Head of caudate nucleus (tissue), 42 donors: Measurements from ENCODE around the gene PCDHGA5.
"Not testable (repeated sequence)": the region's sequence is repeated elsewhere in the genome, so short reads cannot be mapped to it uniquely, and the experiment has no call there.

Experiments used
- DNase-seq, 42 donors: peaks; one replicate each; pipeline versions ENCODE4 v3.0.0 to v3.0.0-alpha.2; 2020 to 2021; ENCODE audit warnings: mixed read lengths in 7 of 42
- intact Hi-C: fragments of 100-400 bp; cut with DNase I; formaldehyde crosslinking; loops from one replicate; pipeline ENCODE4 v1.15.0; 2022

The PCDHGA5 gene

DNA sequence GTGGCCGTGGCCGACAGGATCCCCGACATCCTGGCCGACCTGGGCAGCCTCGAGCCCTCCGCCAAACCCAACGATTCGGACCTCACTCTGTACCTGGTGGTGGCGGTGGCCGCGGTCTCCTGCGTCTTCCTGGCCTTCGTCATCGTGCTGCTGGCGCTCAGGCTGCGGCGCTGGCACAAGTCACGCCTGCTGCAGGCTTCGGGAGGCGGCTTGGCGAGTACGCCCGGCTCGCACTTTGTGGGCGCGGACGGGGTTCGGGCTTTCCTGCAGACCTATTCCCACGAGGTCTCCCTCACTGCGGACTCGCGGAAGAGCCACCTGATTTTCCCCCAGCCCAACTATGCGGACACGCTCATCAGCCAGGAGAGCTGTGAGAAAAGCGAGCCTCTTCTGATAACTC lies 17.9 kb upstream of the PCDHGA5 start:
- intact Hi-C loops, DNase-seq: not testable (repeated sequence)

DNA sequence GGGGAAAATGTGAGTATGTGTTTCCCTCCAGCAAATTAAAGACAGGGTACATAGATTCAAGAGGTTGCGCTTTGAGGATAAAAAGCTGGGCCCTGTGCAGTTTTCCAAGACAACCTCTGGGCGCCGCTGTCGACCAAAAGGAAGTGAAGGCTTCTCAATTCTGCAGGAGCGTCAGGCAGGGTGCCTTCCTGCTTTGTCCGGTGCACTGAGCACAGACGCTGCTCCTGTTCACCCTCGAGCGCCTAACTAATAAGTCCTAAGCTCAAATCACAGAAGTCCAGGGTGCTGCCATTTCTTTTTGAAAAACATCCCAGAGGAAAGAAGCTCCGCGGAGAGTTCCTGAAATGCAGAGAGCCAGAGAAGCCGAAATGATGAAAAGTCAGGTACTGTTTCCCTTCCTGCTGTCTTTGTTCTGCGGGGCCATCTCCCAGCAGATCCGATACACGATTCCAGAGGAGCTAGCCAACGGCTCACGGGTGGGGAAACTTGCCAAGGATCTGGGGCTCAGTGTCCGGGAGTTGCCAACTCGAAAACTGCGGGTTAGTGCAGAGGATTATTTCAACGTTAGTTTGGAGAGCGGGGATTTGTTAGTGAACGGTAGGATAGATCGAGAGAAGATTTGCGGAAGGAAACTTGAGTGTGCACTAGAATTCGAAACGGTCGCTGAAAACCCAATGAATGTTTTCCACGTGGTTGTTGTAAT lies 13.9 kb upstream of the PCDHGA5 start, which contains the start of gene PCDHGB1:
Gene PCDHGB1 (plus strand): TSS at position 183 of the 703 bp plus-strand sequence. CDS start 162 bp downstream, at position 345.
- DNase-seq = peak in 13 of 42 donors; percentile 17 to 70 (median 37)
- intact Hi-C loops = no loop called here

- intact Hi-C loops = no loop called here
- DNase-seq = no peak
Observed at GRCh38 chr5:141351591-141351990, 12.4 kb upstream of the PCDHGA5 start.

DNA sequence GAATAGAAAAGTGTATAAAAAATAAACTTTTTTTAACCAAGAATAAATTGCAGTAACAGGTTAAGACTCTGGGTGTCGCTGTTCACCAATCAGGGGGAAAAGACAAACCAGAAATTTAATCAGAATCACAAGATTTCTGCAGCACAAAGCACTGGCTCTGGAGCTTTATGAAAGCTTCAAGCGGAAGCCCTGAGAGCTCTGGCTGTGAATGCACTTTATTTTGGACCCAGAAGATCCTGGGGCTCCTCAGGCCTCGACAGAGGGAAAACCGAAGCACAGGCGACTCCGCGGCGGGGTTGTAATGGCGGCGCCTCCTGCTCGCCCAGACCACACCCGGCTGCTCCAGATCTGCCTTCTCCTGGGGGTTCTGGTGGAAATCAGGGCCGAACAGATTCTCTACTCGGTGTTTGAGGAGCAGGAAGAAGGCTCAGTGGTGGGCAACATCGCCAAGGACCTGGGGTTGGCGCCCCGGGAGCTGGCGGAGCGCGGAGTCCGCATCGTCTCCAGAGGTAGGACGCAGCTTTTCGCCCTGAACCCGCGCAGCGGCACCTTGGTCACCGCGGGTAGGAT lies 9.0 kb upstream of the PCDHGA5 start, which contains the start of gene PCDHGA4:
Gene PCDHGA4 (plus strand): TSS at position 122 of the 570 bp plus-strand sequence. CDS start 87 bp downstream, at position 209.
- intact Hi-C loops = no loop called here
- DNase-seq = no peak

GRCh38 chr5:141355641-141356040 lies 8.3 kb upstream of the PCDHGA5 start:
- no peak for DNase-seq
- intact Hi-C loops = no loop called here

- intact Hi-C loops = no loop called here
Observed at GRCh38 chr5:141356133-141356532, 7.8 kb upstream of the PCDHGA5 start.

GRCh38 chr5:141356950-141357349 lies 7.0 kb upstream of the PCDHGA5 start:
- no peak for DNase-seq
- intact Hi-C loops = no loop called here

More at GRCh38 chr5:141356133-141356532, 7.8 kb upstream of the PCDHGA5 start:
- DNase-seq = no peak

DNA sequence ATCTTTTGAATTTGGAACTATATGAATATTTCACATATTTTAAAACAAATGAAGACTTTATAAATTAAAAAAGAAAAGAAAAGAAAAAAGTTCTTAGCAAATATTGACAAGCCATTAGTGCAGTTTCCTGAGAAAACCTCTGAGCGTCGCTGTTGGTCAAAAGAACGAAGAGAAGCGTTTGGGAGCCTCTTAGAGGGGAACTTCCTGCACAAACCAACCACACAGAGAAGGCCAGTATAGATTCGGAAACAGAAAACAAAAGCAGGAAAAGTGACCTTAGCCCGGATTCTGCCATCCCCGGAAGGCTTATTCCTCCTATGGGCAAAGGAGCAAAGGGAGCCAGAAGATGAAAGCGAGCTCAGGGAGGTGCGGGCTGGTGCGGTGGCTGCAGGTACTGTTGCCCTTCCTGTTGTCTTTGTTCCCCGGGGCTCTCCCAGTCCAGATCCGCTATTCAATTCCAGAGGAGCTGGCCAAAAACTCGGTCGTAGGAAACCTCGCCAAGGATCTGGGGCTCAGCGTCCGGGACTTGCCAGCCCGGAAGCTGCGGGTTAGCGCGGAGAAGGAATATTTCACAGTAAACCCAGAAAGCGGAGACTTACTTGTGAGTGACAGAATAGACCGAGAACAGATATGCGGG lies 4.1 kb upstream of the PCDHGA5 start, which contains the start of gene PCDHGB2:
Gene PCDHGB2 (plus strand): TSS at position 205 of the 637 bp plus-strand sequence. CDS start 142 bp downstream, at position 347.
- intact Hi-C loops = no loop called here

DNA sequence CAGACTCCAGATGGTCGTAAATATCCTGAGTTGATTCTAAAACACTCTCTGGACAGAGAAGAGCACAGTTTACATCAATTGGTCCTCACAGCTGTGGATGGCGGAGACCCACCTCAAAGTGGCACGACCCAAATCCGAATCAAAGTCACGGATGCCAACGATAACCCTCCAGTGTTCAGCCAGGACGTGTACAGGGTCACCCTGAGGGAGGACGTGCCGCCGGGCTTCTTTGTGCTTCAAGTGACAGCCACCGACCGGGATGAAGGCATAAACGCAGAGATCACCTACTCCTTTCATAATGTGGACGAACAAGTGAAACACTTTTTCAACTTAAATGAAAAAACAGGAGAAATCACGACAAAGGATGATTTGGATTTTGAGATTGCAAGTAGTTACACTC lies 3.3 kb upstream of the PCDHGA5 start:
- intact Hi-C loops = no loop called here
- no peak for DNase-seq

More for the DNA sequence above, 4.1 kb upstream of the PCDHGA5 start, which contains the start of gene PCDHGB2:
- peak in 1 of 42 donors; percentile 28 for DNase-seq

DNA sequence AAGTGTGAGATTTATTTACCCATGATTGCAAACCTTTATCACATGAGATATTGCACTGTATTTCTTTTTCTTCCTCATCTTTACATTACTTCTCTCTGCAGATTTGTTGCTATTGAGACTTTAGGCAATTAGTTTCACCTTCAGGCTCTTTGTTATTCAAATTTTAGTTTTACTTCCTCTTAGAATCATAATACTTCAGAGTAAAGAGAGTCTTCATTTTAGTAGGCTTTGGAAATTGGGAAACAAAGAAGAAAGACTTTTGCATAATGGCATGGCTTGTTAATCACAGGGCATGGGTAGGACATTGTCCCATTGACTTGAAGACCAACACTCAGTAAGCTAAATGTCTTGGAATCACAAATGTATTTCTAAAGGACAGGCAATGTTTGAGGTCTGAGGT lies 1.2 kb upstream of the PCDHGA5 start:
- no peak for DNase-seq
- intact Hi-C loops = no loop called here

DNA sequence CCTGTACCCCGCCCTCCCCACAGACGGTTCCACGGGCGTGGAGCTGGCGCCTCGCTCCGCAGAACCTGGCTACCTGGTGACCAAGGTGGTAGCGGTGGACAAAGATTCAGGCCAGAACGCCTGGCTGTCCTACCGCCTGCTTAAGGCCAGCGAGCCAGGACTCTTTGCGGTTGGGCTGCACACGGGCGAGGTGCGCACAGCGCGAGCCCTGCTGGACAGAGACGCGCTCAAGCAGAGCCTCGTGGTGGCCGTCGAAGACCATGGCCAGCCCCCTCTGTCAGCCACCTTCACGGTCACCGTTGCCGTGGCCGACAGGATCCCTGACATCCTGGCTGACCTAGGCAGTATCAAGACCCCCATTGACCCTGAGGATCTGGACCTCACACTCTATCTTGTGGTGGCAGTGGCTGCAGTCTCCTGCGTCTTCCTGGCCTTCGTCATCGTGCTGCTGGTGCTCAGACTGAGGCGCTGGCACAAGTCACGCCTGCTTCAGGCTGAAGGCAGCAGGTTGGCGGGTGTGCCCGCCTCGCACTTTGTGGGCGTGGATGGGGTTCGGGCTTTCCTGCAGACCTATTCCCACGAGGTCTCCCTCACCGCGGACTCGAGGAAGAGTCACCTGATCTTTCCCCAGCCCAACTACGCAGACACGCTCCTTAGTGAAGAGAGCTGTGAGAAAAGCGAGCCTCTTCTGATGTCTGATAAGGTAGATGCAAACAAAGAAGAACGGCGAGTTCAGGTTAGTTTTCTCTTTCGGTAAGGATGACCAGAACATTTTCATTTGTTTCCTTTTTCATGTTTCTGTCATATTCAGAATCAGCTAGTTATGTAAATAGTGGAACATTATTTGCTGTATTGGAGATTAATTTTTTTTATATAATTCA lies 2.3 kb downstream of the PCDHGA5 start:
- DNase-seq = no peak
- intact Hi-C loops = no loop called here

GRCh38 chr5:141369994-141370848 lies 6.3 kb downstream of the PCDHGA5 start, which contains the start of gene PCDHGB3:
PCDHGB3 (plus strand) TSS chr5:141370242; CDS start chr5:141370395, 153 bp downstream.
- peak in 9 of 42 donors; percentile 9 to 63 (median 25) for DNase-seq
- intact Hi-C loops = no loop called here

DNA sequence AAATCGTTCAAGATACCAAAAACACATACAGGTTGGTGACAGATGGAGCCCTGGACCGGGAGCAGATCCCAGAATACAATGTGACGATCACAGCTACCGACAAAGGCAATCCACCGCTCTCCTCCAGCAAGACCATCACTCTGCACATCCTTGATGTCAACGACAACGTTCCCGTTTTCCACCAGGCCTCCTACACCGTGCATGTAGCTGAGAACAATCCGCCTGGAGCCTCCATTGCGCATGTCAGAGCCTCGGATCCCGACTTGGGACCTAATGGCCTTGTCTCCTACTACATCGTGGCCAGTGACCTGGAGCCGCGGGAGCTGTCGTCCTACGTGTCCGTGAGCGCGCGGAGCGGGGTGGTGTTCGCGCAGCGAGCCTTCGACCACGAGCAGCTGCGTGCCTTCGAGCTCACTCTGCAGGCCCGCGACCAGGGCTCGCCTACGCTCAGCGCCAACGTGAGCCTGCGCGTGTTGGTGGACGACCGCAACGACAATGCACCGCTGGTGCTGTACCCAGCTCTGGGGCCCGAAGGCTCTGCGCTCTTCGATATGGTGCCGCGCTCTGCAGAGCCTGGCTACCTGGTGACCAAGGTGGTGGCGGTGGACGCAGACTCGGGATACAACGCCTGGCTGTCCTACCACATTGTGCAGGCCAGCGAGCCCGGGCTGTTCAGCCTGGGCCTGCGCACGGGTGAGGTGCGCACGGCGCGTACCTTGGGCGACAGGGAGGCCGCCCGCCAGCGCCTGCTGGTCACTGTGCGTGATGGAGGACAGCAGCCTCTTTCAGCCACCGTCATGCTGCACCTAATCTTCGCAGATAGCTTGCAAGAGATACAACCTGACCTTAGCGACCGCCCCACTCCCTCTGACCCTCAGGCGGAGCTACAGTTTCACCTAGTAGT lies 7.9 kb downstream of the PCDHGA5 start:
- intact Hi-C loops = no loop called here
- no peak for DNase-seq

GRCh38 chr5:141373673-141374317 lies 9.8 kb downstream of the PCDHGA5 start, which contains the start of gene PCDHGA6:
PCDHGA6 (plus strand) TSS chr5:141373891; CDS start chr5:141374084, 193 bp downstream.
- intact Hi-C loops = no loop called here
- DNase-seq = no peak

DNA sequence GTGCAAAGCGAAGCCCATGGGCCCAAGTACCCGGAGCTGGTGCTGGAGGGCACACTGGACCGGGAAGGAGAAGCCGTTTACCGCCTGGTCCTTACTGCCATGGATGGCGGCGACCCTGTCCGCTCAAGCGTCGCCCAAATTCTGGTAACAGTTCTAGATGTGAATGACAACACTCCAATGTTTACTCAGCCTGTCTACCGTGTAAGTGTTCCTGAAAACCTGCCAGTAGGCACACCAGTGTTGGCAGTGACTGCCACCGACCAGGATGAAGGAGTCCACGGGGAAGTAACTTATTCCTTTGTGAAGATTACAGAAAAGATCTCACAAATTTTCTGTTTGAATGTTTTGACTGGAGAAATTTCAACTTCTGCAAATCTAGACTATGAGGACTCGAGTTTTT lies 10.7 kb downstream of the PCDHGA5 start:
- DNase-seq = no peak
- intact Hi-C loops = no loop called here

- DNase-seq, intact Hi-C loops: not testable (repeated sequence)
Observed at GRCh38 chr5:141375444-141376155, 11.6 kb downstream of the PCDHGA5 start.
